Muscle layer of colon (tissue), 2 donors: ENCODE data around the gene ELF1.
"Not testable (repeated sequence)": the region's sequence is repeated elsewhere in the genome, so short reads cannot be mapped to it uniquely, and the experiment has no call there.

Experiments used
- H3K27ac ChIP-seq: one replicate; pipeline ENCODE4 v1.7.0; 2013; ENCODE audit warnings: low read depth, mild to moderate bottlenecking, low read length, moderate library complexity
- H3K27me3 ChIP-seq, 2 donors: one replicate each; pipeline ENCODE4 v1.7.0; 2013; ENCODE audit warnings: low read length in 2 of 2, mild to moderate bottlenecking in 2 of 2; ENCODE audit not compliant: insufficient read depth in 2 of 2, control insufficient read depth in 1 of 2
- H3K36me3 ChIP-seq: one replicate; pipeline ENCODE4 v1.7.0; 2013; ENCODE audit warnings: mild to moderate bottlenecking, low read length; ENCODE audit not compliant: insufficient read depth
- H3K4me1 ChIP-seq: one replicate; pipeline ENCODE4 v1.7.0; 2013; ENCODE audit warnings: mild to moderate bottlenecking, low read length; ENCODE audit not compliant: insufficient read depth
- H3K4me3 ChIP-seq, 2 donors: one replicate each; pipeline ENCODE4 v1.7.0; 2013; ENCODE audit warnings: low read length in 2 of 2, low read depth in 1 of 2, mild to moderate bottlenecking in 1 of 2, moderate library complexity in 1 of 2
- H3K9ac ChIP-seq: one replicate; pipeline ENCODE4 v1.7.0; 2013; ENCODE audit warnings: low read length
- H3K9me3 ChIP-seq: one replicate; pipeline ENCODE4 v1.7.0; 2013; ENCODE audit warnings: mild to moderate bottlenecking, low read length
- donor health status: abdominal sarcoma.
- donor health status: Adenocarcinoma of cecum.

Gene ELF1

DNA sequence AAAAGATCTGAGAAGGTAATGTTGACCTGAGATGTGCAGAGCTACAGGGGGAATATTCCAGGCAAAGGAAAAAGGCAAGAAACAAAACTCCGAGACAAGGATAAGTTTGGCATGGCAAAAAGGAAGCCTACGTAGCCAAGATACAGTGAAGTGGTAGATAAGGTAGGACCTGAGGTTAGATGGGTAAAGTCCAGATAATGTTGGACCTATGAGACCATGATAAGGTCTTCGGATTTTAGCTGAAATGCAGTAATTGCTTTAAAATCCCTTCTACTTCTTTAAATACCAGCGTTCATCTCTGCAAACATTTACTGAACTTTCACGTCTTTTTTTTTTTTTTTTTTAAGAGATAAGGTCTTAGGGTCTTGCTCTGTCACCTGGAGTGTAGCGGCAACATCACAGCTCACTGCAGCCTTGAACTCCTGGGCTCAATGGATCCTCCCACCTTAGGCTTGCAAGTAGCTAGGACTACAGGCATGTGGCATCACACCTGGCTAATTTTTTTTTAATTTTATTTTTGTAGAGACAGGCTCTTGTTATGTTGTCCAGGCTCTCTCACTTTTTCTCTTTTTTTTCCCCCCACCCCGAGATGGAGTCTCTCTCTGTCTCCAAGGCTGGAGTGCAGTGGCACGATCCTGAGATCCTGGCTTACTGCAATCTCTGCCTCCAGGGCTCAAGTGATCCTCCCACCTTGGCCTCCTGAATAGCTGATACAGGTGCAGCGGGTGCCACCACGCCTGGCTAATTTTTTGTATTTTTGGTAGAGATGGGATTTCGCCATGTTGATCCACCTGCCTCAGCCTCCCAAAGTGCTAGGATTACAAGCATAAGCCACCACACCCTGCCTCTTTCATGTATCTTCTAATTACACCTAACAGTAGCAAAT is 38.0 kb upstream of the ELF1 start:
- H3K4me3 ChIP-seq, result no peak overlapping the region
- H3K27ac ChIP-seq, result no peak overlapping the region
- H3K4me1 ChIP-seq, result peaks cover 58% of the 10 kb centered on the region
- no peak overlapping the region for H3K9ac ChIP-seq
- H3K27me3 ChIP-seq, result no peaks in the 10 kb centered on the region
- no peaks in the 10 kb centered on the region for H3K9me3 ChIP-seq
- H3K36me3 ChIP-seq, result no peaks in the 10 kb centered on the region

- H3K4me3 ChIP-seq, result no peak overlapping the region
- H3K9me3 ChIP-seq, result no peaks in the 10 kb centered on the region
- H3K36me3 ChIP-seq, result no peaks in the 10 kb centered on the region
- H3K4me1 ChIP-seq, result peaks cover 58% of the 10 kb centered on the region
- H3K27ac ChIP-seq, result no peak overlapping the region
- no peak overlapping the region for H3K9ac ChIP-seq
- no peaks in the 10 kb centered on the region for H3K27me3 ChIP-seq
Observed at GRCh38 chr13:41056194-41056593, 37.1 kb upstream of the ELF1 start.

DNA sequence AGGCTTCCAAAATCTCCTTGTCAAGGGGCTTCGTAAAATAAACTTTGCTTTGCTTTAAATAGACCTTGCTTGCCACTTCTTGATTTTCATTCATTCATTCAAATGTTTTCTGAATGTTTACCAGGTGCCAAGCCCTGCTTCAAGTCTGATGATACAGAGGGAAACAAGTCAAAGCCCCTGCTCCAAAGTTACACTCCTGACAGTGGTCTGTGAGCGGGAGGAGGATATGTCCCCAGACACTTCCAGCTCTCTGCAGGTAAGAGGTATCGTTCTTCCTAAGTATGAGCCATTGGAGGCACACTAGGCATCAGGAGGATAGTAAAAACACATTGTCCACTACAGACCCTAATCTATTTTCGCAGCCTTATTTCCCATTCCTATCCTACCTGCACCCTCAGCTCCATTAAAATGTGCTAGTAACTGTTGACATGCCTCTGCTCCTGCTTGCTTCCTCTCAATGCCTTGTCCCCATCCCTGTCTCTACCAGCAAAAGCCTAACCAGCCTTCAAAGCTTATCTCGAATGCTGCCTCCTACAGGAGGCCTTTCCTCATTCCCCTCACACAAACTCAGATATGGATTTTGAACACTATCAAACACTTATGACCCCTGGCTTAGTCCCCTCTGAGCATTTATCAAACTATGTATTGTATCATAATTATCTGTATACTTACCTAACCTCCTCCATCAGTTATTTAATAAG is 36.0 kb upstream of the ELF1 start:
- Histone ChIP-seq H3K9me3 (no peaks in the 10 kb centered on the region), H3K27me3 (no peaks in the 10 kb centered on the region), H3K4me3 (no peak overlapping the region), H3K36me3 (no peaks in the 10 kb centered on the region), H3K27ac (peak overlapping the region; percentile 3), H3K4me1 (peaks cover 59% of the 10 kb centered on the region), H3K9ac (no peak overlapping the region)

DNA sequence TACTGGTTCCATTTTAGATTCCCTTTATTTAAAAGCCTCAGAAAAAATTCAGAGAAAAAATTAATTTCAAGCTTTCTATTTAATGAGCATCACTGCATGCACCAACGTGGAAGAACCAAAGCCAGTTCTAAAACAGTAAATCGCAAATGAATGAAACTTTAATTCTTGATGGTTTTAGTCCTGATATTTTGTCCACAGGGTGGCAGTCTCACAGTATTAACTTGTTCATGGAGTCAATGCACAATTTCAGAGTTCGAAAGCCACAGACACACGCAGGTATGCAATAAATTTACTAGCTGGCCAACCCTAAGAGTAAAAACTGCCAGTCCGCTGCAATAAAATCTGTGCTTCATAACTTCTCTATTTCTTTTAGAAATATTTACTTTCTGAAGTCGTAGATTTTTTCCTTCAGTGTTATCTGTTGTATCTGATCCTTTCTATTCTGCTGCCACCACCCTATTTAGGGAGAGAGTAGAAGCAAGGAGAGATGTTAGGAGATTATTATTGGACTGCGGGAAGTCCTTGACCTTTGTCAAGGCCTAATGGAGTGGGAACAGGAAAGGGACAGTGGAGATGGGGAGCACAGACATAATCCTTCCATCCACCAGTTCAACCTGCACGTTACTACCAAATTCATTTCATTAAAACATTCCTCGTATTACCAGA is 35.2 kb upstream of the ELF1 start:
- Histone ChIP-seq H3K9me3 (no peaks in the 10 kb centered on the region), H3K27me3 (no peaks in the 10 kb centered on the region), H3K4me3 (no peak overlapping the region), H3K36me3 (no peaks in the 10 kb centered on the region), H3K9ac (no peak overlapping the region), H3K4me1 (peaks cover 61% of the 10 kb centered on the region), H3K27ac (peak overlapping the region; percentile 3)

- H3K9ac ChIP-seq, result no peak overlapping the region
- H3K4me1 ChIP-seq, result peaks cover 58% of the 10 kb centered on the region
- no peak overlapping the region for H3K4me3 ChIP-seq
- no peak overlapping the region for H3K27ac ChIP-seq
- H3K27me3 ChIP-seq, result no peaks in the 10 kb centered on the region
- no peaks in the 10 kb centered on the region for H3K36me3 ChIP-seq
- H3K9me3 ChIP-seq, result no peaks in the 10 kb centered on the region
Observed at GRCh38 chr13:41053384-41053826, 34.3 kb upstream of the ELF1 start.

DNA sequence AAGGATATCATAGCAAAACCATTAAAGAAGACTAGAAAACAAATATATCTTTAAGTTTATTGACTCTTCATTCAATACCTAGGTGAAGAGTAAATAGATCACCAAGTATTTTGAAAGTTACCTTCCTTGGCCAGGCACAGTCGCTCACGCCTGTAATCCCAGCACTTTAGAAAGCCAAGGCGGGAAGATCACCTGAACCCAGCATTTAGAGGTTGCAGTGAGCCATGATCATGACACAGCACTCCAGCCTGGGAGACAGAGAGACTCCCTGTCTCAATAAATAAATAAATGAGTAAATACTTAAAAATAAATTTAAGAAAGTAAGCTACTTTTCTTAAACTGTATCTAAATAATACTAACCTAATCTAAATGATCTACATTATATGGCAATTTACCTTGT is 33.3 kb upstream of the ELF1 start:
- Histone ChIP-seq H3K9ac (no peak overlapping the region), H3K36me3 (no peaks in the 10 kb centered on the region), H3K4me1 (peaks cover 50% of the 10 kb centered on the region), H3K9me3 (no peaks in the 10 kb centered on the region), H3K27me3 (no peaks in the 10 kb centered on the region), H3K4me3 (no peak overlapping the region), H3K27ac (no peak overlapping the region)

- Histone ChIP-seq H3K27ac (no peak overlapping the region), H3K9ac (no peak overlapping the region), H3K27me3 (no peaks in the 10 kb centered on the region), H3K4me3 (no peak overlapping the region), H3K4me1 (peaks cover 29% of the 10 kb centered on the region), H3K9me3 (no peaks in the 10 kb centered on the region), H3K36me3 (no peaks in the 10 kb centered on the region)
Observed at GRCh38 chr13:41049480-41050440, 30.6 kb upstream of the ELF1 start.

DNA sequence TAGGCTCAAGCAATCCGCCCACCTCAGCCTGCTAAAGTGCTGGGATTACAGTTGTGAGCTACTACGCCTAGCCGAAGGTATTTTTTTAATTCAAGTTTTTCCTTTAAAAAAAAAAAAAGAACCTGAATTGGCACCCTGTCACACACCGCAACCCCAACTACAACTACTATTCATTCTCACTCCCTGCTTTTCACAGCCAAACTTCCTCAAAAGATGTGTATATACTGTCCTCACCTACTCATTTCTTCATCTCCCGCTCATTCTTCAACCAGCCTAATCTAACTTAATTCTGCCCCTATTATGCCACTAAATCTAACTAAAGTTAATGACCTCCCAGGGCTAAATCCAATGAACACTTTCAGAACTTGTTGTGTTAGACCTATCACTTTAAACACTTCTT is 29.5 kb upstream of the ELF1 start:
- Histone ChIP-seq H3K4me1 (peaks cover 20% of the 10 kb centered on the region), H3K27ac (no peak overlapping the region), H3K36me3 (no peaks in the 10 kb centered on the region), H3K9ac (no peak overlapping the region), H3K9me3 (no peaks in the 10 kb centered on the region), H3K27me3 (no peaks in the 10 kb centered on the region), H3K4me3 (no peak overlapping the region)

- H3K36me3 ChIP-seq, H3K27me3 ChIP-seq, H3K9me3 ChIP-seq, H3K4me3 ChIP-seq, H3K27ac ChIP-seq, H3K9ac ChIP-seq, H3K4me1 ChIP-seq: not testable (repeated sequence)
Observed at GRCh38 chr13:41042419-41042818, 23.3 kb upstream of the ELF1 start.

- H3K9ac ChIP-seq, result no peak overlapping the region
- no peaks in the 10 kb centered on the region for H3K4me1 ChIP-seq
- H3K9me3 ChIP-seq, result no peaks in the 10 kb centered on the region
- H3K36me3 ChIP-seq, result no peaks in the 10 kb centered on the region
- no peaks in the 10 kb centered on the region for H3K27me3 ChIP-seq
- no peak overlapping the region for H3K27ac ChIP-seq
- H3K4me3 ChIP-seq, result no peak overlapping the region
Observed at GRCh38 chr13:41040584-41041334, 21.6 kb upstream of the ELF1 start.
